Activated T-helper 9 cell treated with anti-CD3 and anti-CD28 coated beads, Interleukin-2, amount 50 U/mL, for 16 hours (primary cell): ENCODE results near the gene TMEM135.
A peak's percentile ranks its signal among the peaks of the same experiment; 100 is the strongest.
"Not testable (repeated sequence)": the region's sequence is repeated elsewhere in the genome, so short reads cannot be mapped to it uniquely, and the experiment has no call there.

Experiments used
- DNase-seq: peaks from one replicate; pipeline ENCODE4 v3.0.0-alpha.2; 2020; ENCODE audit warnings: low read depth

The TMEM135 gene

GRCh38 chr11:87037450-87038234 lies at the start of gene TMEM135:
TSS of gene TMEM135 (plus strand) at chr11:87037934. CDS start at chr11:87038046, 112 bp downstream.
- DNase-seq: peak; percentile 88

DNA sequence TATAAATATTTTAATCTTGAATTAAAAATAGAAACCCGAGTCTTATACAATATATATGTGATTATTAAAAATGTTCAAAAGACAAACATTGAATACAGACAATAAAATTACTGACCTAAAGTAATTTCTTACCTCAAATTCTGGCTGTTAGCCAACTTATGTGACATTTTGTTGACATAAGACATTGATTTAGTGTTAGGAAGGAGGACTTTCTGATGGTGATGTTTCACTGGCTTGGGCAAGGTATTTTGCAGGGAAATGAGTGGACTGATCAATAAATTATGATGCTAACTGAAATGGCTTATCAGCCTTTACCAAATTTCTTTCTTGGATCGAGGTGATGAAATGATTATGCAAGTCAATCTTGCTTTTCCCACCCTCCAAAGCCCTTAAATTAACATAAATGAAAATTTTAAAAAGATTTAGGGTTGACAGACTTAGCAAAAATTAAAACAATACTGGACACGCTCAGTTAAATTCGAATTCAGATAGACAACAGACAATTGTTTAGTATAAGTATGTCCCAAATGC lies 49.3 kb upstream of the TMEM135 start:
- DNase-seq: no peak

DNA sequence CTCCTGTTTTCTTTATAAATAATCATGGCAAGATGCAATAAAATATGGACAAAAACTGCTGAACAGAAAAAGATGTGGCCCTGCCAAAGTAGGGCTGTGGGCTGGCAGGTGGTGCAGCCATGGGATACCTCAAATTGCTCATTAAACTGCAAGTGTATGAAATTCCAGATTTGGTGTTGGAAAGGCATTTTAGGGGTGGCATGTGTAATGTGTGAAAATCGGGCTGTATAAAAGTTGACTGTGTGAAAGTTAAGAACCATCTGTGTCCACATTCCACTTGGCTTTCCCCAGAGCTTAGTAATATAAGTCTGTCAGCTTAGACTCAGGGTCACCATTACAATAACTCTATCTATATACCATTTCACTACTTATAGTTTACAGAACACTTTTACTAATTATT lies 47.7 kb upstream of the TMEM135 start:
- no peak for DNase-seq

DNA sequence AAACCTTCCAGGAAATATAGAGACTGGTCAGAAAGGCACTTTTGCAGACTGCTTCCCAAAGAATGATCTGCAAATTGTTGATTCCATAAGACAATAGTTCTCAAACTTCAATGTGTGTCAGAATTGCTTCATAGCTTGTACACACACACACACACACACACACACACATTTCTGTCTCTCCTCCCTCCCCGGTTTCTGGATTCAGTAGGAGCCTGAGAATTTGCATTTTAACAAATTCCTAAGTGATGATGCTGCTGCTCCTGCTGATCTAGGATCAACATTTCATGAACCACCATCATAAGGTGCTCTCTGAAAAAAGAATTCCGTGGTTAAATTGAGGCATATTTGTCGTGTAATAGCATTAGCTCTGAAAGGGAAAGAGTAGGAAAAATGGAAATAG lies 47.2 kb upstream of the TMEM135 start:
- no peak for DNase-seq

- no peak for DNase-seq
These were observed 46.4 kb upstream of the TMEM135 start for GRCh38 chr11:86991341-86991740.

DNA sequence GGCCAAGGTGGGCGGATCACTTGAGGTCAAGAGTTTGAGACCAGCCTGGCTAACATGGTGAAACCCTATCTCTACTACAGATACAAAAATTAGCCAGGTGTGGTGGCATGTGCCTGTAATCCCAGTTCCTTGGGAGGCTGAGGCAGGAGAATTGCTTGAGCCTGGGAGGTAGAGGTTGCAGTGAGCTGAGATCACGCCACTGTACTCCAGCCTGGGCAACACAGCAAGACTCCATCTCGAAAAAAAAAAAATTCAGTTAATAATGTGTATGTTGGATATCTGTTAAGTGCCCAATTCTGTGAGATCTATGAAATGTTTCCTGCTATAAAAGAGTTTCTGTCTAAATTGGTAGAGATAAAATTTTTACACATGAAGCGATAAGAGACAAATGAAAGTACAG lies 45.4 kb upstream of the TMEM135 start:
- DNase-seq: not testable (repeated sequence)

- DNase-seq: no peak
These were observed 44.7 kb upstream of the TMEM135 start for GRCh38 chr11:86993031-86993430.

- DNase-seq: no peak
These were observed 40.7 kb upstream of the TMEM135 start for GRCh38 chr11:86996953-86997570.

GRCh38 chr11:86999388-86999787 lies 38.3 kb upstream of the TMEM135 start:
- DNase-seq: no peak

DNA sequence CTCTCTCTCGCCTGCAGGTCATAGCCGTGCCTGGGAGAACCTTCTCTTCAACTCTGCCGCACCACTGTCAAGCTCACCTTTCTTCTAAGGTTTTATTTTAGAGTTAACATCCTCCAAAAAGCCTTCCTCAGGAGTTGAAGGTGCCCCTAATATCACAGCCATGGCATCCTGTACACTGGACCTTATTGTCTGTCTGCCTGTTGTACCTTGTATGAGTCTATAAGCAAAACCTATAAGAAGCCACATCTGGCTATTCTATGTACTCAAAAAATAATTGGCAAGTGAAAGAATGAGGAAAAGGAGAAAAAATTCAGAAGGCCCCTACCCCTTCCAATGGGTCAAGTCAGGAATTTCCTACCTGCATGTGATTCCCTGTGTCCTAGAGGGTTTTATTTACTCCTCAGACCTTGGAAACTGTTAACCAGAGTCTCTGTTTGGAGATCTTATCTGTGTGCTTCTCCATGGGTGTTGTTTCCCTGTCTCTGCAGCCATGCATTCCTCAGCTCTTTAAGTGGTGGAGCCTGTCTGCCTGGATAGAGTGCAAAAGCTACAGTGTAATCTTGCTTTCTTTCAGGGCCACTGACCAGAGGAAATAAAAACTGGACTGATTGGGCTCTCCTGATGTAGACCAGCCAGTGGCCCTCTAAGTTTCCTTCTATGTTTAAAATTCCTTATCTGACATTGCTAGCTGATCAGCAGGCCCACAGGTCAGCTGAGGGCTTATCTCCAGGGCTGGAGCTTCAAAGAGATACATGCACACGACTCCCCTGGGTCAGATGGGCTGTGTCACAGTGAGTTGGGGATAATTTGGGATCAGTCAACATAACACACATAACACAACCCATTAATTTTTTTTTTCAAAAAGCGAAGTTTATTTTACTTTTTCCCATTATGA lies 37.6 kb upstream of the TMEM135 start:
- no peak for DNase-seq

- DNase-seq: no peak
These were observed 34.8 kb upstream of the TMEM135 start for GRCh38 chr11:87002918-87003317.

DNA sequence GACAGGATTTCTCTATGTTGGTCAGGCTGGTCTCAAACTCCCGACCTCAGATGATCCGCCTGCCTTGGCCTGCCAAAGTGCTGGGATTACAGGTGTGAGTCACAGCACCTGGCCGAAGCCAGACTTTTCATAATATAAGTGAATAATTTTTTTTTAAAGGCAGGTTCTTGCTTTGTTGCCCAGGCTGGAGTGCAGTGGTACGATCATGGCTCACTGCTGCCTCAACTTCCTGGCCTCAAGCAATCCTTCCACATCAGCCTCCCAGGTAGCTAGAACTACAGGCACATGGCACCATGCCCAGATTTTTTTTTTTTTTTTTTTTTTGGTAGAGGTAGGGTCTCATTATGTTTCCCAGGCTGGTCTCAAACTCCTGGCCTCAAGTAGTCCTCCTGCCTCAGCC lies 33.5 kb upstream of the TMEM135 start:
- DNase-seq: not testable (repeated sequence)

DNA sequence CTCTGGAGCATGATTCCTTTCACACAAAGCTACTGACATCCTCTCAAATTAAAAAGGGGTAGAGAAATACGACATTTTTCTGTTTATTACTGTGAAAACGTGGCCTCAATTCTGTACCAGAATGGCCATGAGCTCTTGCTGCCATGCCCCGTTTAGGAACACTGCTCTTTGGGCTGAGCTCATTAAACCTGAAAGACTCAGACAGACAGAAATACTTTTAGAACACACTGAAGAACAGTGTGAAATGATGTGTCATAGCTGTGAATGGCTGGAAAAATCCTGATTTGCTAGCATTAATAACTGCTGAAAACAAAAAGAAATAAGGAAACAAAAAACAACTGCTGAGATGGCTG lies 32.2 kb upstream of the TMEM135 start:
- DNase-seq: no peak

DNA sequence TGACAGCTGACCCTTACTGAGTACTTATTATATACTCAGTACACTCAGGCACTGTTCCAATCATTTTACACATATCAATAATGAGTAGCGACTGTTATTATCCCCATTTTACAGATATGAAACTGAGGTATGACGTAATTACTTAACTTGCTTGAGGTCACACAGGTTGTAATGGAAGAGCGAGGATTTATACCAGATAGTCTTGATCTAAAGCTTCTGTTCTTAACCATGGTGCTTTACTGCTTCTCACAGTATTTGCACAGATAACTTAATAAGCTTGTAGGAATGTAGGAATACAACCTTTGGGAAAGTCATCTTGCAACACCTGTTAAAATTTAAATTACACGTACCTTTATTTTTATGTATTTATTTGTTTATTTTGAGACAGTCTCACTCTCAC lies 31.7 kb upstream of the TMEM135 start:
- DNase-seq: no peak

DNA sequence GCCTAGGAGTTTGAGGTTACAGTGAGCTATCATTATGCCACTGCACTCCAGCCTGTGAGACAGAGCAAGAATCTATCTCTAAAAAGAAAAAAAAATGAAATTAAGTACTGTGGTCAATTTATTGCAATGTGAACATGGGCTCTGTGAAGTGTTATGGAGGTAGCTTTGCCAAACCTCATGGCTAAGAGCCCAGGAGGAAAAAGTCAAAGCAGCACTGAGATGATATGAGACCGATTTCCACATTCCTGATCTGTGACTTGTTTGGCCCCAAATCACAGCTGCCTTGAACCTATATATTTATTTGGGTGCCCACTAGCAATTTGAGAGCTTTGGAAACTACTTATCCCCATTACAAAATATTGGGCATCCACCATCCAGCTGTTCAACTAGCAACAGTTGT lies 29.8 kb upstream of the TMEM135 start:
- no peak for DNase-seq

DNA sequence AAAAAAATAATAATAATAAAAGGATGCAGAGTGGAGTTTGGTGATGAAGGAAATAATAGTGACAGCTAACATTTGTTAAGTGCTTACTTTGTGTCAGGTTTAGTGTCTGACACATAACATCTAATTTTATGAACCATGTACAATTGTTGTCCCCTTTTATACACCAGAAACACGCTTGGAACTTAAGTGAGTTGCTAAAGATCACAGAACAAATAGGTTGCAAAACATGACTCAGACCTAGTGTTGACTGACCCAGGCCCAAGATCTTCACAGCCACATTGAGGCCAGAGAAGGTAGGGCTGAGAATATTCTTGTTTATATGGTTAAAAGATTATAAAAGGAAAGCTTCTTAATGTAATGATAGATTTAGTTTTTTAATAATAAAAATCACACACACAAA lies 25.6 kb upstream of the TMEM135 start:
- no peak for DNase-seq

DNA sequence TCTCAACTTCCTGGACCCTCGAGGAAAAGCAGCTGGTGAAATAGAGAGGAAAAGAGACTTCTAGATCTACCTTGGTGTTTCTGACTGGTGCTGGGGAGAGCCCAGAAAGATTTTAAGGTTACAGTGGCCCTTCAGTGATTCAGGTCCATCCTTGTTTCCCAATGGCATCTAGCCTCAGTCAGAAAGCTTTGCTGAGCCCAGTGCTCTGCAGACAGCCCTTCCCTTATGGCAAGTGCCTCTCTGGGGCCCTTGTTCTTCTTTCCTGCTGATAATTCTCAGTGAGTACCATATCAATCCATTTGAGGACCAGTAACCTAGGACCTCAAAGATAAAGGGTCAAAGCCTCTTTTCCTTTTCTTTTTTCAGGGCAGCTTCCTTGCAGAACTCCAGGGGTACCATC lies 25.1 kb upstream of the TMEM135 start:
- DNase-seq: no peak

DNA sequence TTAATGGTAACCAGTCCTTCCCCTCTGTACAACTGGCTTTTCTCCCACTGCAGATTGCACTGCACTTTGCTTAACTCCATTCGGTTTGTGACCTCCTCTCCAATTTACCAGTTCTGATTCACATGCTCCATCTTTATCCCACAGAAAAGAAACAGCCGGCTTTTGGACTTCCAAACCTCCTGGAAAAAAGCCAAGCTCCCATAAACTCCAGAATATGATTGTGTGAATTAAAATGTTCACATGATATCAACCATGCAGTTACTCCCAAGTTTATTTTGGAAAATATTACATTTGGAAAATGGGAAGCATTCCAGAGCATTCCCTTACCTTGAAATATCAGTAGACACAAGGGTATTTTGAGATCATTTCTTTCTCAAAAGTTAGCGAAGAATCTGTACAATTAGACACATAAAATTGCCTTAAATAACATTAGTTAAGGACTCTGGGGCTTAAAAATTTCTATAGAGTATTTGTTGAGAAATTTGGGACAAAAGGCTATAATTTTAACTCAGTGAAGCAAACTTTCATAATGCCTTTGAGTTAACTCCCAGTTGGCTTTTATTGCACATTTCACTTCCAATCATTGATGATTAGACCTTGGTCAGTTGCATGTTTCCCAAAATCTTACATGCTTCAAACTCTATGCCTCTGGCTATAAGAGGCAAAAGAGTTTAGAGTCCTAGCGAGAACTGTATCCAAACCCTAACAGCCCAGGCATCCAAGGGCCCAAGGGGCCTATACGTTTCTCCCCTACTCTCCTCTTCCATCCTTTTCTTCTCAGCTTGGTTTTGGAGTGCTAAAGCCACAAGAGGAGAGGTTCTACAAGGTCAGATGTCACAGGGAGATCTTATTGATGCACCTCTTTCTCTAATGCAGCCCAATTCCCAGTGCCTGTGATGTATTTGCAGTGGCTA lies 23.6 kb upstream of the TMEM135 start:
- DNase-seq: no peak

GRCh38 chr11:87015645-87016044 lies 22.1 kb upstream of the TMEM135 start:
- DNase-seq: no peak

- no peak for DNase-seq
These were observed 18.0 kb upstream of the TMEM135 start for GRCh38 chr11:87019613-87020271.

DNA sequence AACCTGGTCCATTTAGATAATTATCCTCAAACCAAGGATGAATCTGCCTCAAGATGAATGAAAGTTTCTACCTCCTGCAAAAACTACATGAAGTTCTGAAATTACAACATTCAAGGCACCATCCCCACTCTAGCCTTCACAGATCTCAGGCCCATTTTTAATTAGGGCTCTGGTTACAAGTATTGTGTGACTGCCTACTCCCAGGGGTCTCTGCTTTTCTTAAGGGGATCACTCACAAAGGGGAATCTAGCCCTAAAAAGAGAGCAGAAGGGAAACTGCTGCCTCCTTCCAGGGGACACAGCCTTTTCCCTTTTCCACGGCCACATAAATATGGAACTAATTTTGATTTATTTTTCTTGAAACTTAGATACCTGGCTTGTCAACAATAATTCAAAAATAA lies 17.4 kb upstream of the TMEM135 start:
- no peak for DNase-seq
